ENCODE measurements around the gene RPTOR. TPM values are rescaled to one million over a fixed set of nuclear protein-coding genes. Genes with fewer than 3 reads are reported as not detected.
"Not testable (repeated sequence)": the region's sequence is repeated elsewhere in the genome, so short reads cannot be mapped to it uniquely, and the experiment has no call there.

Gene RPTOR
- total RNA-seq, 1 donor from 2014 or later = 32.0 TPM

DNA sequence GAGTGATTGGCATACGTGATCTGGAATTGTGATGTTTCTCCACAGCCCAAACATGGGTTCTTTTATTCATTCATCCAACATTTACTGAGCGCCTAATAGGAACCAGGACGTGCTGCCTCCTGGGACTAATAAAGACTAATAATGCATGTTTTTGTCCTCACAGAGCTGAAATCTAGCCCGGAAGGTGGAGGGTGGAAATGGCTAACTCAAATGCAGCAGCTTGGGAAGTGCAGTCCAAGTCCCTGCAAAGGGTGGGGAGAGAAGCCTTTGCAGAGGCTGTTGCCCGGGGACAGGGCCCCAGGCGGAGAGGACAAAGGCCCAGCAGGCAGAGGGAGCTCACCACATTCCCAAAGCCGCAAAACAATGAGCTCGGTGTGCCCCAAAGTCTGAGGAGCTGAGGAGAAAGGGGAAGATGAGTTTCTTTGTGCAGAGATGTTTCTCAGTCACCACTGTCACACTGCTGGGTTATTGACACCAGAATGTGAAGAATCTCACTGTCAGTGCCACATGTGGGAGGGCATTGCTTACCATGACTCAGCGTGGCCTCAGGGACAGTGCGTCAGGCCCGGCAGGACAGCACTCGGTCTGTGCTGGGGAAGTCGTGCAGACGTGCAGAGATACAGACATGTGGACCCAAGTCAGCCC, 328.8 kb downstream of the RPTOR start:
- Histone ChIP-seq H3K36me3 (ENCODE audit: insufficient read depth, low read length) (no peaks in the 10 kb centered on the region), H3K79me2 (ENCODE audit: insufficient read depth, low read length) (no peaks in the 10 kb centered on the region), H3K9ac (ENCODE audit: low read length) (no peak overlapping the region), H3K9me3 (ENCODE audit: insufficient read depth, low read depth, low read length) (no peaks in the 10 kb centered on the region), H3K4me3 (ENCODE audit: insufficient read depth, low read depth, low read length) (no peak overlapping the region), H4K20me1 (ENCODE audit: insufficient read depth, low read length) (no peaks in the 10 kb centered on the region), H3K27me3 (ENCODE audit: insufficient read depth, low read length) (no peaks in the 10 kb centered on the region), H3K27ac (ENCODE audit: low read depth, low read length) (no peak overlapping the region), H3K4me2 (ENCODE audit: low read length) (peak overlapping the region; percentile 11), H2AFZ (ENCODE audit: low read depth, low read length) (no peak overlapping the region), H3K4me1 (ENCODE audit: insufficient read depth, low read length) (peaks cover 17% of the 10 kb centered on the region)
- Mint-ChIP-seq H3K36me3 (ENCODE audit: low read depth, unreplicated experiment) (peaks cover 12% of the 10 kb centered on the region), H3K4me3 (ENCODE audit: unreplicated experiment) (no peak overlapping the region), H3K27me3 (ENCODE audit: low read depth, unreplicated experiment) (no peaks in the 10 kb centered on the region), H3K9me3 (ENCODE audit: unreplicated experiment) (no peaks in the 10 kb centered on the region), H3K27ac (ENCODE audit: unreplicated experiment) (peak overlapping the region; percentile 56), H3K4me1 (ENCODE audit: low read depth, unreplicated experiment) (peaks cover 22% of the 10 kb centered on the region)
- DNase-seq (ENCODE audit: low read depth) (peak; percentile 29), FAIRE-seq (no peak)
- TF ChIP-seq, protein P1, sequence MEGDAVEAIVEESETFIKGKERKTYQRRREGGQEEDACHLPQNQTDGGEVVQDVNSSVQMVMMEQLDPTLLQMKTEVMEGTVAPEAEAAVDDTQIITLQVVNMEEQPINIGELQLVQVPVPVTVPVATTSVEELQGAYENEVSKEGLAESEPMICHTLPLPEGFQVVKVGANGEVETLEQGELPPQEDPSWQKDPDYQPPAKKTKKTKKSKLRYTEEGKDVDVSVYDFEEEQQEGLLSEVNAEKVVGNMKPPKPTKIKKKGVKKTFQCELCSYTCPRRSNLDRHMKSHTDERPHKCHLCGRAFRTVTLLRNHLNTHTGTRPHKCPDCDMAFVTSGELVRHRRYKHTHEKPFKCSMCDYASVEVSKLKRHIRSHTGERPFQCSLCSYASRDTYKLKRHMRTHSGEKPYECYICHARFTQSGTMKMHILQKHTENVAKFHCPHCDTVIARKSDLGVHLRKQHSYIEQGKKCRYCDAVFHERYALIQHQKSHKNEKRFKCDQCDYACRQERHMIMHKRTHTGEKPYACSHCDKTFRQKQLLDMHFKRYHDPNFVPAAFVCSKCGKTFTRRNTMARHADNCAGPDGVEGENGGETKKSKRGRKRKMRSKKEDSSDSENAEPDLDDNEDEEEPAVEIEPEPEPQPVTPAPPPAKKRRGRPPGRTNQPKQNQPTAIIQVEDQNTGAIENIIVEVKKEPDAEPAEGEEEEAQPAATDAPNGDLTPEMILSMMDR (IDR thresholded peaks at IDR 0.05; ENCODE audit: insufficient read depth, low read depth, low read length) = no peak
- no peak for TF ChIP-seq EZH2 (IDR thresholded peaks at IDR 0.05; ENCODE audit: insufficient read depth, low read length)

DNA sequence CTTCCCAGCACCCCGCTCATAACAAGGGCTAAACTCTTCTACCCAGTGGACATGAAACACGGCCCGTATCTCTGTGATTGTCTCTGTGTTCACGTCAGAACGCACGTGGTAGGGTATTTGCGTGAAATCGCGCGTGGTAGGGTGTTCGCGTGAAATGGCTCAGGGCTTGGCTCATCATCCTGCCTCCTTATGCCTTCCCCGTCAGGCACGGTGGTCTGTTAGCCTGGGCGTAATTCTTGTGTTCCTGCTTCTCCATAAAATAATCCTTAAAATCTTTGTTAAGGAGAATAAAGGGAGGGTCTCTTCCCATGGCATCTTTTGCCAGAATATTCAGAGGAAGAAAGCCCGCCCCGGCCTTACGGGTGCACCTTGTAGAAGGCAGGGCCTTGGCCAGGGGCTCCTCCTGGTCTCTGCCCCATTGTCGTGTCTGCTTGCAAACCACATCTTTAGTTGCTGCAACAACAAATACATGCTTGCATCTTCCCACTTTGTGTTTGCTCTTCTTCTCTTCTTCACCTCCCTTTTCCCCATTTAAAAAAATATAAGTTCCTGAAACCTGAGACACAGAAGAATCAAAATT, 330.3 kb downstream of the RPTOR start:
- peaks cover 12% of the 10 kb centered on the region for H3K36me3 Mint-ChIP-seq (ENCODE audit: low read depth, unreplicated experiment)
- no peak for DNase-seq (ENCODE audit: low read depth)
- no peak overlapping the region for H3K9ac ChIP-seq (ENCODE audit: low read length)
- H3K27me3 Mint-ChIP-seq (ENCODE audit: low read depth, unreplicated experiment) = no peaks in the 10 kb centered on the region
- H3K4me3 ChIP-seq (ENCODE audit: insufficient read depth, low read depth, low read length) = no peak overlapping the region
- FAIRE-seq = no peak
- no peak overlapping the region for H3K4me2 ChIP-seq (ENCODE audit: low read length)
- H3K9me3 ChIP-seq (ENCODE audit: insufficient read depth, low read depth, low read length) = no peaks in the 10 kb centered on the region
- H3K4me1 ChIP-seq (ENCODE audit: insufficient read depth, low read length) = peaks cover 17% of the 10 kb centered on the region
- no peak overlapping the region for H3K4me3 Mint-ChIP-seq (ENCODE audit: unreplicated experiment)
- H2AFZ ChIP-seq (ENCODE audit: low read depth, low read length) = no peak overlapping the region
- peaks cover 5% of the 10 kb centered on the region for H4K20me1 ChIP-seq (ENCODE audit: insufficient read depth, low read length)
- H3K79me2 ChIP-seq (ENCODE audit: insufficient read depth, low read length) = no peaks in the 10 kb centered on the region
- H3K4me1 Mint-ChIP-seq (ENCODE audit: low read depth, unreplicated experiment) = peaks cover 15% of the 10 kb centered on the region
- H3K9me3 Mint-ChIP-seq (ENCODE audit: unreplicated experiment) = no peaks in the 10 kb centered on the region
- no peak overlapping the region for H3K27ac Mint-ChIP-seq (ENCODE audit: unreplicated experiment)
- H3K27me3 ChIP-seq (ENCODE audit: insufficient read depth, low read length) = no peaks in the 10 kb centered on the region
- H3K27ac ChIP-seq (ENCODE audit: low read depth, low read length) = no peak overlapping the region
- H3K36me3 ChIP-seq (ENCODE audit: insufficient read depth, low read length) = no peaks in the 10 kb centered on the region
- no peak for TF ChIP-seq EZH2 (IDR thresholded peaks at IDR 0.05; ENCODE audit: insufficient read depth, low read length)
- TF ChIP-seq, protein P1 (IDR thresholded peaks at IDR 0.05; ENCODE audit: insufficient read depth, low read depth, low read length) = no peak

DNA sequence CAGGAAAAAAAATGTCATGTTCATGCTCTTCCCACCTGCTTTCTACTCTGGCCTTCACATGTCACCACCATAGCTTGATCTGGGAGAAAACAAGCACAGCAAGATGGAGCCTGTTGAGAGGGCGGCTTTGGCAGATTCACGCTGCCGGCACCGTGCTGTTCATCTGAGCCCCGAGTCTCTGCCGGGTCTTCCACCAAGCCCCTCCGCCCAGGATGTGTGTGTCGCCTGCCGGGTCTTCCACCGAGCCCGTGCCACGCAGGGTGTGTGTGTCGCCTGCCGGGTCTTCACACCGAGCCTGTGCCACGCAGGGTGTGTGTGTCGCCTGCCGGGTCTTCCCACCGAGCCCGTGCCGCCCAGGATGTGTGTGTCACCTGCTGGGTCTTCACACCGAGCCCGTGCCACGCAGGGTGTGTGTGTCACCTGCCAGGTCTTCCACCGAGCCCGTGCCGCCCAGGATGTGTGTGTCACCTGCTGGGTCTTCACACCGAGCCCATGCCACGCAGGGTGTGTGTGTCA, 330.9 kb downstream of the RPTOR start:
- DNase-seq (ENCODE audit: low read depth); H3K27me3 Mint-ChIP-seq (ENCODE audit: low read depth, unreplicated experiment); H3K4me1 Mint-ChIP-seq (ENCODE audit: low read depth, unreplicated experiment); H3K9me3 ChIP-seq (ENCODE audit: insufficient read depth, low read depth, low read length); H3K27me3 ChIP-seq (ENCODE audit: insufficient read depth, low read length); H3K79me2 ChIP-seq (ENCODE audit: insufficient read depth, low read length); H3K9ac ChIP-seq (ENCODE audit: low read length); H3K4me2 ChIP-seq (ENCODE audit: low read length); H3K4me3 ChIP-seq (ENCODE audit: insufficient read depth, low read depth, low read length); H3K27ac ChIP-seq (ENCODE audit: low read depth, low read length); H3K36me3 ChIP-seq (ENCODE audit: insufficient read depth, low read length); H2AFZ ChIP-seq (ENCODE audit: low read depth, low read length); H3K9me3 Mint-ChIP-seq (ENCODE audit: unreplicated experiment); FAIRE-seq; H4K20me1 ChIP-seq (ENCODE audit: insufficient read depth, low read length); H3K4me3 Mint-ChIP-seq (ENCODE audit: unreplicated experiment); H3K27ac Mint-ChIP-seq (ENCODE audit: unreplicated experiment): not testable (repeated sequence)
- H3K36me3 Mint-ChIP-seq (ENCODE audit: low read depth, unreplicated experiment) = peaks cover 12% of the 10 kb centered on the region
- H3K4me1 ChIP-seq (ENCODE audit: insufficient read depth, low read length) = peaks cover 13% of the 10 kb centered on the region

DNA sequence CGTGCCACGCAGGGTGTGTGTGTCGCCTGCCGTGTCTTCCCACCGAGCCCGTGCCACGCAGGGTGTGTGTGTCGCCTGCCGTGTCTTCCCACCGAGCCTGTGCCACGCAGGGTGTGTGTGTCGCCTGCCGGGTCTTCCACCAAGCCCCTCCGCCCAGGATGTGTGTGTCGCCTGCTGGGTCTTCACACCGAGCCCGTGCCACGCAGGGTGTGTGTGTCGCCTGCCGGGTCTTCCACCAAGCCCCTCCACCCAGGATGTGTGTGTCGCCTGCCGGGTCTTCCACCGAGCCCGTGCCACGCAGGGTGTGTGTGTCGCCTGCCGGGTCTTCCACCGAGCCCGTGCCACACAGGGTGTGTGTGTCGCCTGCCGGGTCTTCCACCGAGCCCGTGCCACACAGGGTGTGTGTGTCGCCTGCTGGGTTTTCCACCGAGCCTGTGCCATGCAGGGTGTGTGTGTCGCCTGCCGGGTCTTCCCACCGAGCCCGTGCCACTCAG, 331.9 kb downstream of the RPTOR start:
- H3K9me3 ChIP-seq (ENCODE audit: insufficient read depth, low read depth, low read length); H3K4me1 Mint-ChIP-seq (ENCODE audit: low read depth, unreplicated experiment); H3K27me3 Mint-ChIP-seq (ENCODE audit: low read depth, unreplicated experiment); H2AFZ ChIP-seq (ENCODE audit: low read depth, low read length); H3K4me2 ChIP-seq (ENCODE audit: low read length); H3K9ac ChIP-seq (ENCODE audit: low read length); H3K27ac Mint-ChIP-seq (ENCODE audit: unreplicated experiment); H3K27ac ChIP-seq (ENCODE audit: low read depth, low read length); H3K36me3 ChIP-seq (ENCODE audit: insufficient read depth, low read length); H3K79me2 ChIP-seq (ENCODE audit: insufficient read depth, low read length); H3K27me3 ChIP-seq (ENCODE audit: insufficient read depth, low read length); FAIRE-seq; DNase-seq (ENCODE audit: low read depth); H4K20me1 ChIP-seq (ENCODE audit: insufficient read depth, low read length); H3K4me3 Mint-ChIP-seq (ENCODE audit: unreplicated experiment); H3K9me3 Mint-ChIP-seq (ENCODE audit: unreplicated experiment); H3K4me3 ChIP-seq (ENCODE audit: insufficient read depth, low read depth, low read length): not testable (repeated sequence)
- peaks cover 13% of the 10 kb centered on the region for H3K4me1 ChIP-seq (ENCODE audit: insufficient read depth, low read length)
- H3K36me3 Mint-ChIP-seq (ENCODE audit: low read depth, unreplicated experiment) = peaks cover 12% of the 10 kb centered on the region
